GM21526 (cell line): Measurements from ENCODE around the gene PCBP3.

ENCODE experiments used
- ATAC-seq: cut with Tn5 transposase; IDR thresholded peaks from one replicate; pipeline ENCODE4 v1.9.1; 2021; ENCODE audit warnings: moderate library complexity; ENCODE audit not compliant: unreplicated experiment, low FRiP score

Gene PCBP3

GRCh38 chr21:45867671-45868081 lies 224.2 kb downstream of the PCBP3 start:
- ATAC-seq, result no peak

GRCh38 chr21:45868086-45868485 lies 224.6 kb downstream of the PCBP3 start:
- ATAC-seq, result no peak

GRCh38 chr21:45868488-45868887 lies 225.0 kb downstream of the PCBP3 start:
- ATAC-seq, result no peak

- no peak for ATAC-seq
These were observed 225.8 kb downstream of the PCBP3 start for GRCh38 chr21:45869121-45870007.

GRCh38 chr21:45870421-45870820 lies 226.9 kb downstream of the PCBP3 start:
- ATAC-seq, result no peak

- ATAC-seq, result no peak
These were observed 227.5 kb downstream of the PCBP3 start for GRCh38 chr21:45870851-45871615.

GRCh38 chr21:45871616-45872236 lies 228.2 kb downstream of the PCBP3 start:
- no peak for ATAC-seq

GRCh38 chr21:45872471-45872870 lies 228.9 kb downstream of the PCBP3 start:
- no peak for ATAC-seq

GRCh38 chr21:45872902-45873301 lies 229.4 kb downstream of the PCBP3 start:
- no peak for ATAC-seq

- ATAC-seq, result no peak
These were observed 229.9 kb downstream of the PCBP3 start for GRCh38 chr21:45873418-45873817.

- no peak for ATAC-seq
These were observed 230.3 kb downstream of the PCBP3 start for GRCh38 chr21:45873866-45874265.

GRCh38 chr21:45874716-45875415 lies 231.3 kb downstream of the PCBP3 start:
- ATAC-seq, result no peak

GRCh38 chr21:45875416-45875760 lies 231.9 kb downstream of the PCBP3 start:
- no peak for ATAC-seq

GRCh38 chr21:45875881-45876280 lies 232.4 kb downstream of the PCBP3 start:
- no peak for ATAC-seq

- no peak for ATAC-seq
These were observed 233.1 kb downstream of the PCBP3 start for GRCh38 chr21:45876381-45877170.

- ATAC-seq, result no peak
These were observed 233.6 kb downstream of the PCBP3 start for GRCh38 chr21:45877171-45877438.

- ATAC-seq, result no peak
These were observed 234.4 kb downstream of the PCBP3 start for GRCh38 chr21:45877821-45878469.

GRCh38 chr21:45880097-45881068 lies 236.9 kb downstream of the PCBP3 start:
- ATAC-seq, result no peak

- no peak for ATAC-seq
These were observed 239.1 kb downstream of the PCBP3 start for GRCh38 chr21:45882645-45883044.
